Esophagus muscularis mucosa (tissue), 4 donors: ENCODE measurements around the gene TMEM44. TPM values are rescaled to one million over a fixed set of nuclear protein-coding genes. Genes with fewer than 3 reads are reported as not detected.

ENCODE experiments used
- DNase-seq: peaks from one replicate; pipeline ENCODE4 v3.0.0-alpha.2; 2017; ENCODE audit errors: extremely low spot score
- H3K27ac ChIP-seq, 4 donors: fragments of 200-600 bp; sonication (generic); replicated peaks in 1 of 4; 1 replicate in 3 of 4; 2 replicates in 1 of 4; pipeline ENCODE4 v1.5.1; 2016 to 2019; ENCODE audit warnings: mild to moderate bottlenecking in 1 of 4
- H3K27me3 ChIP-seq, 4 donors: fragments of 200-600 bp; sonication (generic); one replicate each; pipeline versions ENCODE4 v1.5.1 to v1.6.0; 2016 to 2019
- H3K36me3 ChIP-seq, 4 donors: fragments of 200-600 bp; sonication (generic); one replicate each; pipeline ENCODE4 v1.5.1; 2016 to 2019
- H3K4me1 ChIP-seq, 4 donors: fragments of 200-600 bp; sonication (generic); one replicate each; pipeline ENCODE4 v1.5.1; 2016 to 2019
- H3K4me3 ChIP-seq, 4 donors: fragments of 200-600 bp; sonication (generic); 1 replicate in 2 of 4; 2 replicates in 2 of 4; pipeline ENCODE4 v1.5.1; 2016 to 2019; ENCODE audit warnings: mild to moderate bottlenecking in 4 of 4, moderate library complexity in 1 of 4
- H3K9me3 ChIP-seq, 4 donors: fragments of 200-600 bp; sonication (generic); 1 replicate in 3 of 4; 2 replicates in 1 of 4; pipeline ENCODE4 v1.5.1; 2016 to 2019
- CTCF ChIP-seq, 3 experiments: fragments of 200-600 bp in 2 of 3; fragments of 450-650 bp in 1 of 3; sonication (generic) in 2 of 3; IDR thresholded peaks; one replicate each; pipeline ENCODE4 v1.5.1; 2017 to 2019; ENCODE audit warnings: antibody characterized with exemption in 3 of 3, mild to moderate bottlenecking in 2 of 3, moderate library complexity in 1 of 3
- EP300 ChIP-seq: sonication (generic); formaldehyde crosslinking; IDR thresholded peaks from one replicate; pipeline ENCODE4 v1.6.1; 2017; ENCODE audit warnings: antibody characterized with exemption
- POLR2A ChIP-seq: fragments of 450-650 bp; IDR thresholded peaks from one replicate; pipeline ENCODE4 v1.6.1; 2017; ENCODE audit warnings: antibody characterized with exemption, moderate library complexity, mild to moderate bottlenecking, low read depth
- POLR2AphosphoS5 ChIP-seq, 2 donors: sonication (generic); formaldehyde crosslinking; IDR thresholded peaks; one replicate each; pipeline ENCODE4 v1.6.1; 2017; ENCODE audit warnings: antibody characterized with exemption in 2 of 2
- WGBS: methylation state at CpG from one replicate; pipeline ENCODE4 v1.1.5; 2018; 5-methylcytosine and 5-hydroxymethylcytosine counted together
- intact Hi-C: fragments of 100-400 bp; cut with DNase I; formaldehyde crosslinking; loops from one replicate; pipeline ENCODE4 v1.15.1; 2023
- total RNA-seq, 4 donors: library from RNA; depleted of rRNA; stranded (reverse); fragments of >200 nt; gene quantifications; one replicate each; pipeline versions ENCODE4 v1.1.0 to v1.2.1, GENCODE V29; 2016

TMEM44 gene
- total RNA-seq, 4 donors from 2014 or later = 3.3 to 10.8 (median 9.3) TPM

DNA sequence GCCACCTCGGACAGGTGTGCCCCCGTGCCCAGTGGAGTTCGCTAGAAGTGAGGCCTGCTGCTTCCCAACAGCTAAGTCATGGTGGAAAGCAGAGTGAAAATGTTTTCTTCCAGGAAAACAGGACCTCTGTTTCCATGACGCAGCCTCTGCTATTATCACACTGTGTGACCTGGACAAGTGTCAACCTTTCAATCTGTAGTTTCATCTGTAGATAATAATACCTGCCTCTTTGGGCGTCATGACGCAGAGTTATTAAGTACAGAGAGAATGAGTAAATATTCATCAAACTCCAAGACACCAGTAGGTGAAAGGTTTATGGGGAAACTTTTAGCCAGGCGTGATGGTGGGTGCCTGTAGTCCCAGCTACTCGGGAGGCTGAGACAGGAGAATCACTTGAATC, 62.3 kb downstream of the TMEM44 start:
- H3K27me3 ChIP-seq = peaks cover 0 to 19% (median 0%) of the 10 kb centered on the region in 4 donors
- no peak for DNase-seq
- no peaks in the 10 kb centered on the region for H3K36me3 ChIP-seq
- WGBS = 97% methylated on average over 8 of the region's 8 CpGs
- intact Hi-C loops = no loop called here
- no peak overlapping the region for H3K27ac ChIP-seq
- no peak overlapping the region for H3K4me3 ChIP-seq
- TF ChIP-seq EP300 = no peak
- TF ChIP-seq POLR2AphosphoS5 (IDR thresholded peaks at IDR 0.05) = no peak
- no peak for TF ChIP-seq CTCF (IDR thresholded peaks at IDR 0.05)
- TF ChIP-seq POLR2A = no peak
- peaks cover 5 to 36% (median 19%) of the 10 kb centered on the region in 4 donors for H3K4me1 ChIP-seq
- H3K9me3 ChIP-seq = no peaks in the 10 kb centered on the region

GRCh38 chr3:194570235-194570634, 63.0 kb downstream of the TMEM44 start:
- Histone ChIP-seq H3K27me3 (peaks cover 0 to 19% (median 0%) of the 10 kb centered on the region in 4 donors), H3K27ac (no peak overlapping the region), H3K36me3 (no peaks in the 10 kb centered on the region), H3K4me1 (peaks cover 5 to 32% (median 17%) of the 10 kb centered on the region in 4 donors), H3K4me3 (no peak overlapping the region), H3K9me3 (no peaks in the 10 kb centered on the region)
- intact Hi-C loops = no loop called here
- DNase-seq = no peak
- 94% methylated on average over 13 of the region's 13 CpGs for WGBS
- TF ChIP-seq EP300 (no peak), POLR2AphosphoS5 (IDR thresholded peaks at IDR 0.05) (no peak), CTCF (IDR thresholded peaks at IDR 0.05) (no peak), POLR2A (no peak)

DNA sequence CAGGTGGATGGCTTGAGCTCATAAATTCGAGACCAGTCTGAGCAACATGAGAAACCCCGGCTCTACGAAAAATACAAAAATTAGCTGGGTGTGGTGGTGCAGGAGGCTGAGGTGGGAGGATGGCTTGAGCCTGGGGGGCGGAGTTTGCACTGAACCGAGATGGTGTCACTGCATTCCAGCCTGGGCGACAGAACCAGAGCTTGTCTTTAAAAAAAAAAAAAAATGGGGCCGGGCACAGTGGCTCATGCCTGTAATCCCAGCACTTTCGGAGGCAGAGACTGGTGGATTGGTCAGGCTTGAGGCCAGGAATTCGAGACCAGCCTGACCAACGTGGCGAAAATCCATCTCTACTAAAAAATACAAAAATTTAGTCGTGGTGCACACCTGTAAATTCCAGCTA, 64.0 kb downstream of the TMEM44 start:
- intact Hi-C loops = no loop called here
- no peak overlapping the region for H3K4me3 ChIP-seq
- DNase-seq = no peak
- H3K4me1 ChIP-seq = peaks cover 5 to 32% (median 15%) of the 10 kb centered on the region in 4 donors
- peaks cover 0 to 10% (median 0%) of the 10 kb centered on the region in 4 donors for H3K27me3 ChIP-seq
- H3K36me3 ChIP-seq = no peaks in the 10 kb centered on the region
- H3K27ac ChIP-seq = no peak overlapping the region
- 91% methylated on average over 12 of the region's 12 CpGs for WGBS
- no peak for TF ChIP-seq POLR2A
- TF ChIP-seq CTCF (IDR thresholded peaks at IDR 0.05) = no peak
- TF ChIP-seq EP300 = no peak
- TF ChIP-seq POLR2AphosphoS5 (IDR thresholded peaks at IDR 0.05) = no peak
- H3K9me3 ChIP-seq = no peaks in the 10 kb centered on the region

- H3K27ac ChIP-seq = no peak overlapping the region
- 82% methylated on average over 9 of the region's 9 CpGs for WGBS
- intact Hi-C loops = no loop called here
Observed at GRCh38 chr3:194565597-194566190, 67.5 kb downstream of the TMEM44 start.

More at GRCh38 chr3:194565597-194566190, 67.5 kb downstream of the TMEM44 start:
- H3K4me1 ChIP-seq = peaks cover 0 to 4% (median 0%) of the 10 kb centered on the region in 4 donors
- no peaks in the 10 kb centered on the region for H3K36me3 ChIP-seq
- TF ChIP-seq CTCF (IDR thresholded peaks at IDR 0.05) (no peak), POLR2A (no peak), EP300 (no peak), POLR2AphosphoS5 (IDR thresholded peaks at IDR 0.05) (no peak)
- no peaks in the 10 kb centered on the region for H3K9me3 ChIP-seq
- no peak overlapping the region for H3K4me3 ChIP-seq
- no peak for DNase-seq
- no peaks in the 10 kb centered on the region for H3K27me3 ChIP-seq
